GM19238 (cell line): ENCODE results near the gene TBL1XR1.
"Not testable (repeated sequence)": the region's sequence is repeated elsewhere in the genome, so short reads cannot be mapped to it uniquely, and the experiment has no call there.

Experiments used
- DNase-seq: peaks from one replicate; pipeline ENCODE4 v3.0.0; 2011; ENCODE audit warnings: low spot score; ENCODE audit not compliant: insufficient read length

Gene TBL1XR1

GRCh38 chr3:177184602-177185001, 12.7 kb downstream of the TBL1XR1 start:
- not testable (repeated sequence) for DNase-seq

DNA sequence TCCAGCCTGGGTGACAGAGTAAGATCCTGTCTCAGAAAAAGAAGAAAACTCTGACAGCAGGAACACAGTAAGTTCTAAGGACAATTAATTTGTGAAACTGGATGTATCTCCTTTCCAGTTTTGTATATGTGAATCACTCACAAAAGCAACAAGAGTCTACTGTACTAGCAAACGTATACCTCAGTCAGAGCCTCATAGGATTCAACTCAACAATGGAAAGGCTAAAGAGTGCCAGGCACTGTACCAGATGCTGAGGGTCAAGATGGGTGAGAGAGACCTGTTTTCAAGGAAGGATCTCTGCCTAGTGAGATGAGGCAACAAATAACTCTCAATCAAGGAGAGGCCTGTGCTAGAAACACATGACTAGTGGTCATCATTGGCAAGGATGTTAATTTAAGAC, 14.9 kb downstream of the TBL1XR1 start:
- DNase-seq: no peak

DNA sequence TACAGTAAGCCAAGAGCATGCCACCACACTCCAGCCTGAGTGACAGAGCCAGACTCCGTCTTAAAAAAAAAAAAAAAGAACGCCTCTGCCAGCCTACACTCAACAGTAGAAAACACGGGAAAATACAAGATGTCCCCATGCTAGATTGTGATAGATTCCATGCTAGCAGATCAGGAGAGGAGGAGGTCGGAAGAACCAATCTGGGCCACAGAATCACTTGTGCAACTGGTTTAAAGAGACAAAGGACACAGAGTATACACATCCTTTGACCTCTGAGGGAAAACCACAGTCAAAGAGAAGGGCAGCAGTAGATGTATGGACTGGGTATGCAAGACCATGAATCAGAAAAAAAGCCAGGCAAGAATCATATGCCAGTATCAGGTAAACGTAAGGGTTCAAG, 15.9 kb downstream of the TBL1XR1 start:
- no peak for DNase-seq

DNA sequence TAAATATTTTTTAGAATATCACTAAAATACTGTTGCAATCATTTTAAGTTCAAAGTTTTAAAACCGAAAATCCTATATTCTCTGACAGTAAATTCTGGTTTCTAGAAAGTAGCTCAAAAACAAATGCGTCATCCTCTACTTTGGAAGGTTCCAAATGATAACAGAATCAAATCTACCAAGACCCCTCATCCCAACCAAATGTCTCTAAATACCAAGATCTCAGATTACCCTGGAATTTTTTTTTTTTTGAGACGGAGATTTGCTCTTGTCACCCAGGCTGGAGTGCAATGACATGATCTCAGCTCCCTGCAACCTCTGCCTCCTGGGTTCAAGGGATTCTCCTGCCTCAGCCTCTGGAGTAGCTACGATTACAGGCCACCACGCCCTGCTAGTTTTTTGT, 16.8 kb downstream of the TBL1XR1 start:
- DNase-seq: no peak

DNA sequence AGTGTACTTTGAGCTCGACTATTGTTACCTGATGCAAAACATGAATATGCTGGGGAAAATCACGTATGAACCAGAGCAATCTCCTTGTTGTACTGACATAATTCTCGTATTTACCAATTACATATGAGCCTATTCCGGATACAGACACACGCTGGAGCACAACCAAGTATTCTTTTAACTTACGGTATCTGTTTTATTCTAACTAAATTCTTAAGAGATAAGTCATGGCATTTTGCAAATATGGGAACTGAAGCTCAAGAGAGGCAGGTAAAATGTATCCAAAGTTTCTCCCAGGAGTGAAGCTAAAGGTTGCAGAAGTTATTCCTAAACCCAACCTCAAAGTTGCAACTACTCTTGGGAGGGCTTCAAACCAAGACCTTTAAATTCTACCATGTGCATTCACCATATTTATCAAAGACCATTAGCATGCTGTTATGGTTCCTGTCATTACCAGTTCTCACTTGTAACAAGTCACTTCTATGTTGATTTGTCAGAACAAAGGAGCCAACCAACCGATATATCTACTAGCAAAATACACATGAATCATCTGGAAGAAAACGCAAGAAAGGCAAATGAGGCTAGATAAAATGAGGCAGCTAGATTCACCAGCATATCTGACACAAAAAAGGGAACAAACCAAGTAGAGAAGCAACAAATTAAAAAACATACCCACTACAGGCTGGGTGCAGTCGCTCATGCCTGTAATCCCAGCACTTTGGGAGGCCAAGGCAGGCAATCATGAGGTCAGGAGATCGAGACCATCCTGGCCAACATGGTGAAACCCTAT, 17.8 kb downstream of the TBL1XR1 start:
- DNase-seq: no peak

GRCh38 chr3:177177749-177178221, 19.5 kb downstream of the TBL1XR1 start:
- DNase-seq: no peak

DNA sequence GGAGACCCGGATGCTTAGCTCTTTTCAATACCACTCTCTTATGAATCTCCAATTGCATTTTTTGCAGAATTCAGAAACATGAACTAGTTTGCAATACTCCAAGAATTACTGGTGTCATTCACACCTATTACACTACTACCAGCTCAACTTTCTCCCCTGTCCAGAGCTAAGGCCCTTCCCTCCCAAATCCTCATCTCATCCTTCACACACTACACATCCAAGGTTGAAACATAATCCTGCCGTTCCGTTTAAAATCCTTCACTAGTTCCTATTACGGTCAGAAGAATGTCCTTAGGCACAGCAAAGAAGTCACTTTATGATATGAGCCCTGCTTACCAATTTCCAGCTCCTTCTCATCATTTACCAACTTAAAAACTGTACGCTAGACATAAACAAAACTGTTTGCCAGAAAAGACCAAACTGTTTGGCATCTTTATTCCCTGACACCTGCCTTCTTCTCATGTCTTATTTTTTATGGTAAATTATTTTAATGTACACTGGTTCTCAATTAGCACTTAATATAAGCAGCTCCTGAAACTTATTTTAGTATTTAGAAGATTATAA, 22.6 kb downstream of the TBL1XR1 start:
- DNase-seq: no peak

- no peak for DNase-seq
These were observed 27.2 kb downstream of the TBL1XR1 start for GRCh38 chr3:177169936-177170722.

GRCh38 chr3:177168431-177168830, 28.9 kb downstream of the TBL1XR1 start:
- no peak for DNase-seq

- DNase-seq: no peak
These were observed 34.5 kb downstream of the TBL1XR1 start for GRCh38 chr3:177162742-177163141.

DNA sequence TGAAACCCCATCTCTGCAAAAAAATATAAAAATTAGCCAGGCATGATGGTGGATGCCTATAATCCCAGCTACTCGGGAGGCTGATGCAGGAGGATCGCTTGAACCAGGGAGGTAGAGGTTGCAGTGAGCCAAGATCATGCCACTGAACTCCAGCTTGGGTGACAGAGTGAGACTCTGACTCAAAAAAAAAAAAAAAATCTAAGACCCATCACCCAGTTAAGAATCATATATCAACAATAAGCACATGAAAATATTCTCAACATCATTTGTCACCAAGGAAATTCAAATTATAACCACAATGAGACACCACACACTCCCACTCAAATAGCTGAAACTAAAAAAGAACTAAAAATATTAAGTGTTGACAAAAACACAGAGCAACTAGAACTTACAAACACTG, 35.7 kb downstream of the TBL1XR1 start:
- not testable (repeated sequence) for DNase-seq

DNA sequence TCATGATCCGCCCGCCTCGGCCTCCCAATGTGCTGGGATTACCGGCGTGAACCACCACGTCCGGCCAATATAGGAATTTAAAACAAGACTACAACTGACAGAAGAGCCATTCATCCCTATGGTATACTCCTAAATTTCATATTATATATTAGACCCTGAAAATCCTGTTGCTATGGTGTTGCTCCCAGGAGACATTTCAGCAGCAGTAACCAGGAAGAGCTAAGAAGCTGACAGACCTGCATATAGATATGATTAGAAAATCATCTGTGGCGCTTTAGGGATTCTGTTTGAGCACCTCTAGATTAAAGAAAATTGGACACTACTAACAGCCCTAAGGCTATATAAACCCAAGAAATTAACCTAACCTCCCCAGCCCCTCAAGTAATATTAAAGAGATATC, 38.8 kb downstream of the TBL1XR1 start:
- DNase-seq: no peak

GRCh38 chr3:177157492-177157891, 39.8 kb downstream of the TBL1XR1 start:
- DNase-seq: no peak

DNA sequence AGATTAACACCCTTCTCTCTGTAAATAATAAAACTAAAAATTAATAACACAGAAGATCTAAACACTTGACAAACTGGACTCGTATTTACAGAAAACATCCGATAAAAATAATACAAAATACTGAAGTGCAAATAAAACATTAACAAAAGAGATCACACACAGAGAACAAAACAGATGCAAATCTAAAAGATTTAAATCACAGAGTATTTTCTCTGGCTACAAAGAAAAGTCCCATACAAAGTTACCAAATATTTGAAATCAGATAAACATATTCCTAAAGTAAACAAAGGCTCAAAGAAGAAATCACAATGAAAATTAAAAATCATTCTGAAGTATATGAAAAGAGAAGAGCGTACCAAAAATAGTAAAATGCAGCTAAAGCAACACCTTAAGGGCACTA, 42.5 kb downstream of the TBL1XR1 start:
- DNase-seq: no peak

DNA sequence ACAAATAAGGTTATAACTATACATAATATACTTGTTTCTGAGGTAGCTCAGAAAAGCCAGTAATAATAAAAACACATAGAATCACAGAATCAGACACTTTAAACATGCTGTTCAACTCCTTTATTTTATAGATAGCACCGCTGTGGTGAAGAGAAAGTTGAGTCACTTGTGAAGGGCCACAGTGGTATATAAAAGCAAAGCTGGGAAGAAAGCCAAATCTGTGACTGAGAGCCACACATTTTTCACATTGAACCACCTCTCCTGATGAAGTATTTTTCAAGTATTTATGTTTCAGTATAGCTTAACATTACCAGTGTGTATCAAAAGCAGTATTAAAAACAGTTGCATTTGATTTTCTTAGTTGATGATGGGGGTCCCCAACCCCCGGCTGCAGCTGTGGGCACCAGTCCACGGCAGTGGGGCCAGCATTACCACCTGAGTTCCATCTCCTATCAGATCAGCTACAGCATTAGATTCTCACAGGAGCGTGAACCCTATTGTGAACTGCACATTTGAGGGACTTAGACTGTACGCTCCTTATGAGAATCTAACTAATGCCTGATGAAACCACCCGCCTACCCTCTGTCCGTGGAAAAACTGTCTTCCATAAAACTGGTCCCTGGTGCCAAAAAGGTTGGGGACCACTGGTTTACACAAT, 46.2 kb downstream of the TBL1XR1 start:
- no peak for DNase-seq

- DNase-seq: no peak
These were observed 46.9 kb downstream of the TBL1XR1 start for GRCh38 chr3:177150218-177150916.

GRCh38 chr3:177149106-177149505, 48.2 kb downstream of the TBL1XR1 start:
- DNase-seq: no peak

DNA sequence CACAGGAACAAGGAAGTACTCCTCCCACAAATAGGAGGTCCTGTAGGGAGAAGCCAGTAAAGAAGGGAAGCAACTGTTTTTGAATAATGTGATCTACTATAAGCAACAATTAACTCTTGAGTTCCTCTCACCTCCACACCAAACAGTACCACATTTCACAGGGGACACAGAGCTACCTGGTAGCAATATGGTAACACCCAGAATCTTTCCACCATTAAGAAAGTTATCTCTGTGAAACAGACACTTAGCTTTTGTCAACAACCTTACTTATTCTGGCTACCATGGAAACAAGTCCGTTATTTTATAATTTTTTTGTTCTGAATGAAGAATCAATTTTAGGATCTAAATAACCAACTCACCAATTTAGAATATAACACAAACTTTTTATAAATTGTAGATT, 49.5 kb downstream of the TBL1XR1 start:
- no peak for DNase-seq

DNA sequence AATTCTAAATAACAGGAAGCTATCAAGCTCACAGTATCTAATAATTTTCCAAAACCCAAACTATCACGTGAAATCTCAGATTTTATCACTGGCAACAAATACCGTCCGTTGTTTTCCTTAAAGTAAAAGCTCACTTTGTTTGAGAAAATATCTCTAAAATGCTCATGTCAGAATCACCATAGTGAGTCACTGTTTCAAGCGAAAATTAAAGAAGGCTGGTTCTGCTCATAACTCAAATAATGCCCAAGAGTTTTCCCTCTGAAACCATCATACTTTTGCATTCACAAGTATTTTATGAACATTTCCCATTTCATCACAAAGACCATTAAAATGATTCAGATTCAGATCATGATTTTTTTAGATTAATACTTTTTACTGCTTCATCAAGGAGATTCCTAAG, 50.6 kb downstream of the TBL1XR1 start:
- no peak for DNase-seq

DNA sequence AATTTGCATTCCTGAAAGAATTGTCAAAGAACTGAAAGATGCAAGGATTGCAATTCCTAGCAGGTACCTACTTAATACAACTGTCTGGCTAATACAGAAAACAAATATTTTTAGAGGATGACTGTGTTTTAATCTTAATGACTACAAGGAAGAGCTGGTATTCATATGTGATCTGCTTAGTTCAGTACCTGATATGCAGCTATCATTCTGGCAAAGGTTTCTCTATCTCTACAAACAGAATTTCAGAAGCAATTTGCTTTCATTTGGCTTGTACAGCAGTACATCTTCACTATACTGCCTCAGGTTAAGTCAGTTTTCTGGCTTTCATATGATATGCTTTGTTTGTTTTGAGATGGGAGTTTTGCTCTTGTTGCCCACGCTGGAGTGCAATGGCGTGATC, 51.3 kb downstream of the TBL1XR1 start:
- DNase-seq: no peak

DNA sequence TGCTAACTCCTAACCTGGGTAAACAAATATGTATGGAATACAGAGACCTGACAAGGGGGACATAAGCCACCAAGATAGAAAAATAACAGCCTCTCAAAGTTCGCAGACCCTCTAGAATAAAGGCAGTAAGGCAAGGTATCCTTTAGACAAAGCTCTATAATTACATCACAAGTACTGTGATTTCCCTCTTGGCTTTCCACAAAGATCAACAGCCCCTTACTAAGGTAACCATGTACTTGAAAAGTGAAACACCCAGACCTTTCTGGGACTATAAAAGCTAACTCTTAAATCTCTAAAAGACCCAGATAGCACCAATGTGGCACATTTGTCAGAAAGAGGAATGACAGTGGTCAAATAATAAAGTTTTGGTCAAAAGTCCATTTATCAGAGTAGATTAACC, 51.9 kb downstream of the TBL1XR1 start:
- DNase-seq: no peak
